Measurements from ENCODE around the gene SUFU.
"Not testable (repeated sequence)": the region's sequence is repeated elsewhere in the genome, so short reads cannot be mapped to it uniquely, and the experiment has no call there.

SUFU gene

GRCh38 chr10:102503264-102504178 lies at the start of gene SUFU:
TSS of gene SUFU (plus strand) at chr10:102503972. CDS start at chr10:102504153, 181 bp downstream.
- peak; percentile 100 for DNase-seq (ENCODE audit: low spot score)

GRCh38 chr10:102454662-102455487 lies 48.9 kb upstream of the SUFU start:
- not testable (repeated sequence) for DNase-seq (ENCODE audit: low spot score)

- DNase-seq (ENCODE audit: low spot score), result no peak
Observed at GRCh38 chr10:102455893-102456471, 47.8 kb upstream of the SUFU start.

- no peak for DNase-seq (ENCODE audit: low spot score)
Observed at GRCh38 chr10:102457591-102458150, 46.1 kb upstream of the SUFU start.

- no peak for DNase-seq (ENCODE audit: low spot score)
Observed at GRCh38 chr10:102458656-102459055, 45.1 kb upstream of the SUFU start.

GRCh38 chr10:102460836-102461186 lies 43.0 kb upstream of the SUFU start:
- no peak for DNase-seq (ENCODE audit: low spot score)

GRCh38 chr10:102461187-102462054 lies 42.4 kb upstream of the SUFU start:
- DNase-seq (ENCODE audit: low spot score), result peak; percentile 26

GRCh38 chr10:102462512-102463054 lies 41.2 kb upstream of the SUFU start:
- DNase-seq (ENCODE audit: low spot score), result no peak

GRCh38 chr10:102463983-102464382 lies 39.8 kb upstream of the SUFU start:
- DNase-seq (ENCODE audit: low spot score), result no peak

- no peak for DNase-seq (ENCODE audit: low spot score)
Observed at GRCh38 chr10:102465466-102465865, 38.3 kb upstream of the SUFU start.

- no peak for DNase-seq (ENCODE audit: low spot score)
Observed at GRCh38 chr10:102467318-102467717, 36.5 kb upstream of the SUFU start.

- DNase-seq (ENCODE audit: low spot score), result no peak
Observed at GRCh38 chr10:102467971-102468438, 35.8 kb upstream of the SUFU start.

GRCh38 chr10:102468683-102469082 lies 35.1 kb upstream of the SUFU start:
- no peak for DNase-seq (ENCODE audit: low spot score)

- DNase-seq (ENCODE audit: low spot score), result no peak
Observed at GRCh38 chr10:102470579-102471546, 32.9 kb upstream of the SUFU start.

- DNase-seq (ENCODE audit: low spot score), result no peak
Observed at GRCh38 chr10:102473445-102474331, 30.1 kb upstream of the SUFU start.

- no peak for DNase-seq (ENCODE audit: low spot score)
Observed at GRCh38 chr10:102475451-102476040, 28.2 kb upstream of the SUFU start.

GRCh38 chr10:102476466-102477141 lies 27.2 kb upstream of the SUFU start:
- DNase-seq (ENCODE audit: low spot score), result no peak

- DNase-seq (ENCODE audit: low spot score), result no peak
Observed at GRCh38 chr10:102479651-102480050, 24.1 kb upstream of the SUFU start.
